ENCODE data around the gene DLEC1. TPM values are rescaled to one million over a fixed set of nuclear protein-coding genes. Genes with fewer than 3 reads are reported as not detected.

DLEC1 gene
- total and polyA plus RNA-seq, 2 donors (not counting 1 experiment from before 2014, with no cell fraction given), result under 0.01 to 0.02 TPM

- TF ChIP-seq EZH2 (IDR thresholded peaks at IDR 0.05; ENCODE audit: low read length, missing control alignments), result no peak
- TF ChIP-seq, protein P1, sequence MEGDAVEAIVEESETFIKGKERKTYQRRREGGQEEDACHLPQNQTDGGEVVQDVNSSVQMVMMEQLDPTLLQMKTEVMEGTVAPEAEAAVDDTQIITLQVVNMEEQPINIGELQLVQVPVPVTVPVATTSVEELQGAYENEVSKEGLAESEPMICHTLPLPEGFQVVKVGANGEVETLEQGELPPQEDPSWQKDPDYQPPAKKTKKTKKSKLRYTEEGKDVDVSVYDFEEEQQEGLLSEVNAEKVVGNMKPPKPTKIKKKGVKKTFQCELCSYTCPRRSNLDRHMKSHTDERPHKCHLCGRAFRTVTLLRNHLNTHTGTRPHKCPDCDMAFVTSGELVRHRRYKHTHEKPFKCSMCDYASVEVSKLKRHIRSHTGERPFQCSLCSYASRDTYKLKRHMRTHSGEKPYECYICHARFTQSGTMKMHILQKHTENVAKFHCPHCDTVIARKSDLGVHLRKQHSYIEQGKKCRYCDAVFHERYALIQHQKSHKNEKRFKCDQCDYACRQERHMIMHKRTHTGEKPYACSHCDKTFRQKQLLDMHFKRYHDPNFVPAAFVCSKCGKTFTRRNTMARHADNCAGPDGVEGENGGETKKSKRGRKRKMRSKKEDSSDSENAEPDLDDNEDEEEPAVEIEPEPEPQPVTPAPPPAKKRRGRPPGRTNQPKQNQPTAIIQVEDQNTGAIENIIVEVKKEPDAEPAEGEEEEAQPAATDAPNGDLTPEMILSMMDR (conservative IDR thresholded peaks at IDR 0.05 in 1 of 2, IDR thresholded peaks at IDR 0.05 in 1 of 2; ENCODE audit: low read depth in 1 of 2, low read length in 2 of 2), result no peak
- Histone ChIP-seq H3K4me3 (replicated peaks in 1 of 4; ENCODE audit: control extremely low read depth in 1 of 4, insufficient read depth in 1 of 4, low read depth in 3 of 4, low read length in 4 of 4) (no peak overlapping the region), H3K27me3 (ENCODE audit: control insufficient read depth, insufficient read depth, low read length) (no peaks in the 10 kb centered on the region), H3K4me1 (ENCODE audit: control insufficient read depth, extremely low read depth, insufficient read depth, low read length) (peaks cover 13% of the 10 kb centered on the region), H4K20me1 (ENCODE audit: control insufficient read depth, extremely low read depth, insufficient read depth, low read length) (peaks cover 2% of the 10 kb centered on the region), H3K9me3 (ENCODE audit: control insufficient read depth, insufficient read depth, low read depth, low read length) (no peaks in the 10 kb centered on the region), H3K9ac (ENCODE audit: insufficient read depth, low read length) (no peak overlapping the region), H3K4me2 (ENCODE audit: extremely low read depth, insufficient read depth, low read length) (no peak overlapping the region), H3K36me3 (ENCODE audit: control insufficient read depth, insufficient read depth, low read length) (no peaks in the 10 kb centered on the region), H3K79me2 (ENCODE audit: control insufficient read depth, insufficient read depth, low read length) (peaks cover 97% of the 10 kb centered on the region), H3K27ac (ENCODE audit: insufficient read depth, low read length) (no peak overlapping the region), H2AFZ (ENCODE audit: low read length) (no peak overlapping the region)
- DNase-seq (ENCODE audit: low read depth in 2 of 2), result no peak
These were observed 132.6 kb downstream of the DLEC1 start for GRCh38 chr3:38171622-38172021.

Other genes with a start within 250 kb of the DLEC1 start
- gene CTDSPL, start 177.3 kb upstream of the DLEC1 start, total RNA-seq, result 31.8 and 34.0 TPM in 2 replicates
- gene CTDSPL, start 177.3 kb upstream of the DLEC1 start, polyA plus RNA-seq, result 47.6 and 51.5 TPM in 2 replicates
- gene VILL, start 48.4 kb upstream of the DLEC1 start, total RNA-seq, result 6.7 and 9.4 TPM in 2 replicates
- gene VILL, start 48.4 kb upstream of the DLEC1 start, polyA plus RNA-seq, result 1.9 and 2.0 TPM in 2 replicates
- gene PLCD1, start 9.6 kb upstream of the DLEC1 start, total RNA-seq, result 31.8 and 47.2 TPM in 2 replicates
- gene PLCD1, start 9.6 kb upstream of the DLEC1 start, polyA plus RNA-seq, result 8.2 and 10.5 TPM in 2 replicates
- gene ACAA1, start 97.9 kb downstream of the DLEC1 start, total RNA-seq, result 26.5 and 41.0 TPM in 2 replicates
- 39.0 and 40.6 TPM in 2 replicates for gene ACAA1, start 97.9 kb downstream of the DLEC1 start, polyA plus RNA-seq
- gene MYD88, start 99.5 kb downstream of the DLEC1 start, total RNA-seq, result 10.3 and 12.1 TPM in 2 replicates
- 22.1 and 27.9 TPM in 2 replicates for gene MYD88, start 99.5 kb downstream of the DLEC1 start, polyA plus RNA-seq
- 27.7 and 32.7 TPM in 2 replicates for gene OXSR1, start 126.3 kb downstream of the DLEC1 start, total RNA-seq
- 38.9 and 45.2 TPM in 2 replicates for gene OXSR1, start 126.3 kb downstream of the DLEC1 start, polyA plus RNA-seq
- 0.26 and 0.33 TPM in 2 replicates for gene SLC22A13, start 226.6 kb downstream of the DLEC1 start, total RNA-seq
- 0.05 and 0.06 TPM in 2 replicates for gene SLC22A13, start 226.6 kb downstream of the DLEC1 start, polyA plus RNA-seq
- under 0.01 and 0.17 TPM in 2 replicates for gene SLC22A14, start 243.1 kb downstream of the DLEC1 start, total RNA-seq
- 0.05 TPM in 1 of 2 replicates, not detected in the other for gene SLC22A14, start 243.1 kb downstream of the DLEC1 start, polyA plus RNA-seq